NAMALWA (cell line): ENCODE measurements around the gene ENDOU.

ENCODE experiments used
- DNase-seq: peaks from one replicate; pipeline ENCODE4 v3.0.0-alpha.2; 2015; ENCODE audit warnings: low spot score

The ENDOU gene

DNA sequence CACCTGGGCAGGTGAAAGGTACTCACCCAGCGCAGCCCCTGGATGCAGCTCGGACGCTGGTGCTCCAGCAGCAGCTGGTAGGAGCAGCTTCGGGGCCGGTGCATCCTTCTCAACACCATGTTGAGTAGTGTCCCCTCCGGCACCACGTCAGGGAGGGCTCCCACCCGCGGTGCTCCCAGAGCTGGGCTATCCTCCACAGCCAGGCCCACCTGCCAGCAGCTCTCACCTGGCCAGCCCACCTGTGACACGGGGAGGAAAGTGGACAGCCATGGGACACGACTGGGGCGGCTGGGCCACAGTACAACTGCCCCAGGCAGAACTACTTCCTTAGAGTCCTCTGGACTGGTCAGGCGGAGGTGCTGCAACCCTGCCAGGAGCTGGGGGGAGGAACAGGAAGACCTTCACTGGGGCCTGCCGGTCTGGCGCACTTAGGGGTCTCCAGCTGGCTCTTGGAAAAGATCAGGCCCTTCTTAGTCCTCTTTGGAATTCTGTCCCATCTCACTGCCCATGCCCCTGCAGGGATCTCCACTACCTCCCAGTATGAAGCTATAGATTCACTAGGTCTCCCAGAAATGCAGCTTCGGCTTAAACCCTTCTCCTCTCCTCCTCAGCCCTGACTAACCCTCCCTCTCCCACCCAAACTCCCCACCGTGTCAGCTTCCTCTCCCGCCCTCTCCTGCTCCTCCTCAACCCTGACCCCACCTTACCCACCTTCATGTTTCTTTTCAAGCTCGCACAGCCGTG lies 32.7 kb upstream of the ENDOU start:
- no peak for DNase-seq

DNA sequence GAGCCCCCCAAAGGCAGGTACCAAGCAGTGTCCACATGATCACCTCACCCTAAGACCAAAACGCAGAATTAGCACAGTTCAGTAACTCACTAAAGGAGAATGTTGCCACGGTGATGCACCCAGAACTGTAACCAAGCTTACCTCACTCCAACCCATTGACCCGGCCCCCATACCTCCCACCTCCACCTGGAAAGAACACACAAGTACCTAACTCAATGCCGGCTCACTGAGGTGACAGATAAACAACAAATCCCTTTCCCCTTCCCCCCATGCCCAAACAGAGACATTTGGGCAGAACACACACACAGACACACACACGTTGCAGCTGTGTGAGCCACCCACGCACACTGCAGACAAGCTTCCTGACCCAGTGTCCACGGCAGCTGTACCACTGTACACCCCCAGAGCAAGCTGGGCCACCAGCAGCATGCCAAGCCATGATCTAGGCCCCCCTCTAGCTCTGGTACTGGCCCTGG lies 32.1 kb upstream of the ENDOU start:
- no peak for DNase-seq

DNA sequence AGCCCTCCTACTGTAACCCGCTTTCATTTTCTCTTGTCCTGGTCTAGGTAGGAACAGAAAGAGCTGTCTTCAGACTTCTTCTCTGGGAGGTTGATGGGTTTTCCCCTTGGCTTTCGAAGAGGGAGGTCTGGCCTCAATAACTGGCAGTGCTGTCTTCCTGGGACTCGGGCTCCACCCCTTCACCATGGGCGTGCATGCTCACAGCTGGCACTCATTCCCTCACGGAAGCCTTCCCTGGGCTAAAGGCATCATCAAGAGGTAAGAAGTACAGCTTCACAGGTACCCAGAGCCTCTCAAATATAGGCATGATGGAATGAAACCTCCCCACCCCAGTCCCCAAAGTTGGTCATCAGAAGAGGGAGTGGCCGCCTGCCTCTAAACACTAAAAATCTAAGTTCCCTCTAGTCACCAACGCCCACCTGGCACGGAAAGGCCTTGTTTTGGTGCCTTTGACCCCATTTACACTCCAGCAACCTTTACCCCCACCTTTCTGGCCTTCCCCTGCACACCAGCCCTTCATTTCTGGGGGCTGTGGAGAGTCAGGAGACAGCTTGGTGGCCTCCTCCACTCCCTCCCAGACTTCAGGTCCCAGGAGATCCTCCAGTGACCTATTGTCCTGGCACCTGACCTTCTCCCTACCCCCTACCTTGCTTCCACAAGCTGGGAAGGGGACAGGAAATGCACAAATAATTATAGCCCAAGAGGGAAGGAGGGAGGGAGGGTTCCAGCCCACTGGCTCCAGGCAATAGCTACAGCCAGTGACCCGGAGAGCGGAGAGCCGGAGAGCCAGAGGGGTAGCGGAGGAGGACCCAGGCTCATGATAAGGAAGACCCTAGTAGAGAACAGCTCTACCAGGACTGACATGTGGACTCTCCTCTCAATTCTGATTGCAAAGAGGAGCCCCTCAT lies 30.6 kb upstream of the ENDOU start:
- no peak for DNase-seq

DNA sequence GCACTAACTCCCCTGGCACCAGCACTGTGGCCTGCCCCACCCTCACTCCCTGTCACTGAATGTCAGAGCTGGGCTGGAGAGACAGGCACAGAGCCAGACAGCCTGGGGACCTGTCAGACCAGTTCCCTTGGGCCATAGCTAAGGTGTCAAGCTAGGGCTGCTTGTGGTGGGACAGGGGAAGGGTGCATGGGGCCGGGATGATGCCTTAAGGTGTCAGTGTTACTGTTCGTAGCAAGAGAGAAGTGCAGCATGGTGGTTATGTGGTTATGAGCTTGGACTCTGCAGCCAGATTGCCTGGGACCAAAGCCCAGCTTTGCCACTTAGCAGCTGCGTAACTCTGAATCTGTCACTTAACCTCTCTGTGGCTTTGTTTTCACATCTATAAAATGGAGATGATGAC lies 29.6 kb upstream of the ENDOU start:
- no peak for DNase-seq

DNA sequence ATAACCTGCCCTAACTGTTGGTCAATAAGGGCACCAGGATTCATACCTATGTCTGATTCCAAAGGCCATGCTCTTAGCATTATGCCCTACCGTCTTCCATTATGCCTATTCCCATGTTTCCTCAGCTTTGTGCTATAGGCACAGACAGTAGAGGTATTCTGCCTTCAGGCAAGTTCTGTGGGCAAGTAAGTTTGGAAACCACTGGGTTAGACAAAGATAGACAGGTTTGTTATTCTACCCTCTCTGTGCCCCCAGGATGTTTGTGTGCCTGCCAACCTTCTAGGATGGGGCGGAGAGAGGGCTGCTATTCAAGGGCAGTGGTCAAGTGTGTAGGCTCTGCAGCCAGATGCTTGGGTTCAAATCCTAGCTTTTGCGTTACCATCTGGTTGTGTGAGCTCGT lies 28.8 kb upstream of the ENDOU start:
- no peak for DNase-seq

DNA sequence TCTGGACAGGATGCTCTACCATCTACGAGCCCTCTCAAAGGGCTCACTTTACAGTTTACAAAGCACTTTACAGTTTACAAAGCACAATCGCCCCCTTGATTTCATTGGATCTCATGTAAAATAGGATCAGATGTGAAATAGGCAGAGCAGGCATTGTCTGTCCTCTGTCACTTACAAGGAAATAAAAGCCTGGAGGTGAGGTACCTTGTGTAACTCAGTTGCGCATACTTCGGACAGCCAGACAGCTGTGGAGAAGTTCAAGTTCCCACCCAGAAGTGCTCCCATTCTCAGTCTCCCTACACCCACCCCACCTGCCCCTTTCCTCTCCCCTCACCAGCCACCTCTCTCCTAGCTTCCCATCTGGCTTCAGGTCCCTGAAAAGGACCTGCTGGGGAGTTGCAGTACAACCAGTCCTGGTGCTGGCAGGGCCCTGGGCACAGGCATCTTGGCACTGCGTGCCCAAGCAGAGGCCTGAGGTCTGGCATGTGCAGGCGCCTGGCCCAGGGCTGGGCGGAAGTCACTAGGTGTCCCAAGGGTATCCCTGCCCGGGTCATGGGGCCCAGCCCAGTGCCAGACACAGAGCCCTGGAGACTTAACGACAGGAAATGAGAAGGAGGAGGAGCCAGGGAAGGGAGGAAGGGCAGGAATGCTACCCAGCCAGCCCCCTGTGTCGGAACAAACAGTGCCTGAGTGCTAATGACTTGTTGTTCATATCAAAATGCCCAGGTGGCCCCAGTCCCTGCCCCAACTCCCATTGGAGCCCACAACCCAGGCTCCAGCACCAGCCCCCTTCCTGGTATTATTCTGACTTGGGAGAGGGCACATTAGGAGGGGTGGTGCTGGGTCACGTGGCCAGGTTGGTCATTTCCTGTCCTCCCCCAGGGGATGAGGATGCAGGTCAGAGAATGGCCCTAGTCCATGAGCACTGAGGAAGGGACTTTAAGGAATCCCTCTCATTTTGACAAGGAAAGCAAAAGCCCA lies 28.0 kb upstream of the ENDOU start:
- DNase-seq: no peak

DNA sequence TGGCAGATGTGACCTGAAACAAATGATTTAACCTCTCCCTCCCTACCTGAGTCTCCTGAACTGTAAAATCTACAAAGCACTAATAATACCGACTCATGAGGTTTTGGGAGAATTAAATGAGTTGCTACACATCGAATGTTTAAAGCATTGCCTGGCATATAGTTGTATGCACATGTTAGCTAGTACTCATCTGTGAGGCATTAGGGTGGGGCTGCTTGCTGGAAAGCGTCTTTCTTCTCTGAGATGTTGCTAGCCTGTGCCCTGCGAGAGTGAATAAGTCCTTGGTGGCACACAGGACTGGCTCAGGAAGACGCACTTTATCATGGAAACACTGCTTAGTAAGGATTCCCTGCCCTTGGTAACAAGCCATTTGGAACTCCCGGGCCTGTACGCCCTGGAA lies 27.3 kb upstream of the ENDOU start:
- no peak for DNase-seq

DNA sequence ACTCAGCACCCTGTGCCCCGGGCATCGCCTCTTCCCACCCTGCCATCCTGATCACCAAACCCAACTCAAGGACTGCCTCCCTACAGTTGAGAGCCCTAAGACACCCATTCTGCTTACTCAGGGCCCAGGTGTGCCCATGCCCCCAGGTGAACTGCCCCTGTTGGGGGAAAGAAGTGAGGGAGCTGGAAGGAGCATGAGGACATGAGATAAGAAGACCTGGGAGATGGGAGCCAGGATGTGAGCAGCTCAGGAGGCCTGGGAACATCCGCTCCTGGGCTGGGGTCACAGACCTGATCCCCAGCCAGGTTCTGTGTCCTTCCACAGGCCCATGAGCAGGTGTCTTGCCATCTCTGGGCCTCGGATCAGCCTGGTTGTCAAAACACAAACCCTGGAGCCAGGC lies 26.8 kb upstream of the ENDOU start:
- no peak for DNase-seq

DNA sequence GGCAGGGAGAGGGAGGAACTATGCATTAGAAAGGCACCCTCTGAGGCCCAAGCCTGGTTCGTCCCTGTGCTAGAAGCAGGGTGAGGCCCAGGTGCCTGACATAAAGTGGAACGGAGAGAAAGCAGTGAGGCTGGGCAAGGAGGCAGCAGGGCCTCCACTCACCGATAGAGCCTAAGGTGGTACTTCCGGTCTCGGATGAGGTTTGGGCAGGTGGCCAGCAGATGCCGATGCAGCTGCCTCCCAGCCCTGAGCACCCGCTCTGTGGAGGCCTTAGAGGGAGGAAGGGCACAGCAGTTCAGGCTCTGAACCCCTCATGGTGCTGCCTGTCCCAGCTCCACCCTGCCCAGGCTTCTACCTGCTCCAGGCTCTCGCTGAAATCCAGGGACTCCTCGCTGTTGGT lies 26.3 kb upstream of the ENDOU start:
- no peak for DNase-seq

DNA sequence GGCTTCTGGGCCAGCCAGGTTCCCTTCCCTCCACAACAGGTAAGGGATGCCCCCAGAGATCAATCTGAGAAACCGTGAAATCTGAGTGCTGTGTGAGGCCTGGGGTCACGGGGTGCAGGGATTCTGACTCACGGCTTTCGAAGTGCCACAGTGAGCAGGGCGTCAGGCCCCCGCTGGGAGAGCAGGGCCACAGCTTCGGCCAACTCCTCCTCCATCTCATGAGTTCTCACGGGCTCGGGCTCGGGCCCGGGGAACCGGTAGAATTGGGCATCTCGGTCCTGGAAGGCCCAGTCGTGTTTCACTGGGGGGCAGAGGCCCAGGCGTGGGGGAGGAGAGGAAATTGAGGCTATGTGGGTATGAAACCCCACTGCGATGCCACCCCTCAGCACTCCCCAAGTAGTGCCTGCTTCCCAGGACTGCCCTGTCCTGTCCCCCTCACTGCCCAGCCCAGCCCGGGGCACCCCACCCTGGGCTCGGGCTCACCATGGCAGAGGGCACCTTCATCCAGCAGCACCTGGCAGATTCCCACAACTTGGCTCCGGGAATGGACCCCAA lies 25.7 kb upstream of the ENDOU start:
- DNase-seq: no peak

DNA sequence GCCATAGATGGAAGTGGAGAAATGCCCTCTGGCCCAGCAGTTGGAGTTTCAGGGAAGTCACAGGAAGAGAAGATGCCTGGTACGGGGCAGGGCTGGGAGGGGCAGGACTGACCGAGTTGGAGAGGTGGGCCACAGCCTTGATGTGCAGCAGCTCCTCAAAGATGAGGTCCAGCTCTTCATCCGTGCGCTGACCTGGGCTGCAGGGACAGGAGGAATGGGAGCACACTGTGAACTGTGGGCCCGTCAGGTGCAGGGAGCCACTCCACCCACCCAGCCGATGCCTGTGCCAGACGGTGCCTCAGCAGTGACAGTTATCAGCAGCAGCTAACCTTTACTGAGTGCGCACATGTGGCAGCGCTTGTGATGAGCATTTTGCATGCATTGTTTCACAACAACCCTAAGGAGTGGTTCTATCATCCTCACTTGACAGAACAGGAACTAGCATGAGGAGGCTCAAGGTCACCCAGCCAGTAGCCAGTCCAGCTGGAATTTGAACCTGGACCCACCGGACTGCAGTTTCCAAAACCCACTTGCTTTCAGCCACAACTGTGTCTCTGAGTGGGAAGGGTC lies 25.0 kb upstream of the ENDOU start:
- no peak for DNase-seq

DNA sequence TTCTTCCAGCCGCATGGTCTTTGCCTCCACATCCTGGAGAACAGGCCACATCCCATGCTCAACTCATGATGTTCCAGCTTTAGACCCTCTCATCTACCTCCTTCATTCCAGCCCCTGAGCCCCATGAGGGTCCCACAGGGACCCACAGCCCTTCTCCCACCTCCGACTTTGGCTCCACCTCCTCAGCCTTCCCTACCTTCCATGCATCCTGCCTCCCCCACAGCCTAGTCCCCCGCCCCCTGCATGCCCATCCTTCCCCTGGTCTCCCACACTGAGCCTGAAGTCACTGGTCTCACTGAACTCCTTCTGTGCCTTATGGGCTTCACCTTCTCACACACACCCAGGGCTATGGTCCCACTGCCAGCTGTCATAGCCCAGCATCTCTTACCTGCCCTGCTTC lies 23.6 kb upstream of the ENDOU start:
- no peak for DNase-seq

DNA sequence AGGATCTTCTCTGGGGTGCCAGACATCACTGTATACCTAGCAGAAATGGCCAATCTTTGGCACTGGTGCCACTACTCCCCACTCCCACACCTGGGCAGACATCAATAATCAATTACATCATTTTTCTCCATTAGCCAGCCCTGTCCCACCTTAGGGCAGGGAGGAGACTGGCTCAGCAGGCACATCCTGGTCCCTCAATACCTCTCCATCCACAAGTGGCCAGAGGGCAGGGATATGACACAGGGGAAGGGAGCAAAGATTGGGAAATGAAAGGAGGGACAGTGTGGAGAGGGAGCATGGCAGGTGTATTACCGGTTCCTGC lies 23.2 kb upstream of the ENDOU start:
- no peak for DNase-seq

DNA sequence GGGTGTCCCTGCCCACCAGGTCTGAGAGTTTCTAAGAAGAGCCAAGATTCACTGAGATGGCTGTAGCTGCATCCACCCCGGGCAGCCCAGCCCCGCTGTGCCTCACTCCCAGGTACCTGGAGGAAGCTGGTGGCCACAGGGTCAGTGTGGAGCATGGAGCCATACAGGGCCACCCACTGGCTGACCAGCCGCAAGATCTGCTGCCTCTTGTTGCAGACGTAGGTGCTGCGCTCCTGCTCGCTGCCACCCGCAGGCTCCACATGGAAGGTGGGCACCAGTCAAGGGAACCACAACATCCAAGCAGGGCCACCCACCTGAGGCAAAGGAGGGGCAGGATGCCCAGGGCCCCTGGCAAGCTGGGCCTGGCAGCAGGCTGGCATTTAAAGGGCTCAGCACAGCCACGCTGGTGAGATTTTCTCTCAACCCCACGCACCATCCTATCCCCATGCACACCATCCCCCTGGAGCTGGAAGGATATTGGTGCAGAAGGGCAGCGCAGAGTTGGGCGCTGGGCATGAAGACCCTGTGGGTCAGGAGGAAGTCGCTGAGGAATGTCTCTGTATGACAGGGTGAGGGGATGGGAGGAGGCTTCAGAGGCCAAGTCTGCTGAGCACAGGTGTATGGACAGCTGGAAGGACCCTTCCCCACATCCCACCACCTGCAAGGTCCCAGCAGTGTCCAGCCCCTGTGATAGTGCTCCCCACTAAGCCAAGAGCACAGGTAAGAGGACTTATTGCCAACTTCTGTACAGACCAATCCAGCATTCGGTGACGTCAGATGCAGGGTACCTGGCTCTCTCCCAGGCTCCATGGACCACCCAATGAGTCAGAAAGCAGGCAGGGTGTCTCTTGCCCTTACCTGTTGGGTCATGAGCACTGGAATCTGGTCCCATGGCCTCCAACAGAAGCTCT lies 22.6 kb upstream of the ENDOU start:
- no peak for DNase-seq

DNA sequence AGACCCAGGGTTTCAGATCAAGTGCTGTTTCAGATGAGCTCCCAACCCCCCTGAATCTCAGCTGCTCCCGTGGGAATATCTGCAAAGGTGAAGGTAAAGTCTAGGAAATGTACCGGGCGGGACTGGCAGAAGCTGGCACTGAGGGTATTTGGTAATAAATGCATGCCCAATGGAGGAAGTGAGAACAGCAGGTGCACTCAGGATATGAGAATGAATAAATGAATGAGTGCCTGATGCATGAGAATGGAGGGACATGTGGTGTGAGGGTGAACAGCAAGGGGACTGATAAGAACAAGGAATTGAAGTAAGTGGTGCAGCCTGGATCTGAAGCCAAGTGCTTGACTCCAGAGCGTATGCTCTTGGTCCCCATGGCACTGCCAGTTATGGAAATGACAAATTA lies 21.8 kb upstream of the ENDOU start:
- peak; percentile 60 for DNase-seq

DNA sequence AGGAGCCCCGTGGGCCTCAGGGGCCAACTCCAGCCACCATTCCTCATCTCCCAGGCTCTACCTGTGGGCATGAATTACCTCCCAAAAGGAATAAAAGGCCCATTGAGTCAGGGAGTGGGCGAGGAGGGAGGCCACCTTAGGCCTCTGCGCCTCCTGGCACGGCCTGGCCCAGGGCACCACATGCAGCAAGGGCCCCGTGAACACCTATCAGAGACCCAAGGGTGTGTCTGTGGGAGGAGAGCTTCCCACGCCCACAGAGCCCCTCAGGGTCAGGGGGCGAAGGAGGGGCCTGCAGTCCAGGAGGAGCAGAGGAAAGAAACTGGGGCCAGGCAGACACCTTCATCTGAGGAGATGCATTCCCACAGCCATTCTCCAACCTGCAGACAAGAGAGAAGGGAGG lies 21.2 kb upstream of the ENDOU start:
- DNase-seq: no peak

DNA sequence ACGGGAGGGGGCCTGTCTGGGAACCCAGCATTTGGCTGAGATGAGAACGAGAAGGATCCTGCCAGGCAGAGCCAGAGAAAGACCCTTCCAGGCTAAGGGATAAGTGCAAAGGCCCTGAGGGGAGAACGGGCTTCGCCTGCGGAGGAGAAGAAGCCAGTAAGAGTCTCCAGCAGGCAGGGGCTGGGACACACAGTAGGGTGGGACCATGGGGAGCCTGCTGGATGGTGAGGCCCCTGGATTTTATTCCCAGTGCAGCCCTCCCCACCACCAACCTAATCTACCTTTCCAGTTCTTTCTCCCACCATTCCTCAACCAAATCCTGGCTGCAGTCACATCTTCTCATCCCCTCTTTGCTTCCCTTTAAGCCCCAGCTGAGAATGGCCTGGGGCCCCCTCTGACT lies 20.8 kb upstream of the ENDOU start:
- DNase-seq: no peak

DNA sequence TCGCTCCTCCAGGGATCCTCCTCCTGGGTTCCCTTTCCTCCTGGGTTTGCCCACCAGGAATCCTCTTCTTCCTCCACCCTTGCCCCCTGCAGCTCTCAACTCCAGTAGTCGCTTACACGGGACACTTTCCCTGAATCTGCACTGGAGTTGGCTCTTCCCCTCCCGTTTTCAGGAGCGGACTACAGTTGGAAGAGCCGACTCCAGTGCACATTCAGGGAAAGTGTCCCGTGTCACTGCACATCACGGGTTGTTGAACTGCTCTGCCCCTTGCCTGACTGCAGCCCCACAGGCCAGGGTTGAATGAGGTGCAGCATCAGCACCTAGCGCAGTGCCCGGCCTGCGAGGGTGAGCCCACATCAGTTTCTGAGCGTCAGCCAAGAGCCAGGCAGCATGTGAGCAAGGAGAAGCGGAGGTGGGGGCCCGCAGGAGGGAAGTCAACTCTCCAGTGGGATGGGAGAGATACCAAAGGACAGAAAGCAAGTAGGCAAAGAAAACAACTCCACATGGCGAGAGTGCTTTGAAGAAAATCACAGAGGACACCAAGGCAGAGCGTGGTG lies 20.3 kb upstream of the ENDOU start:
- DNase-seq: no peak

DNA sequence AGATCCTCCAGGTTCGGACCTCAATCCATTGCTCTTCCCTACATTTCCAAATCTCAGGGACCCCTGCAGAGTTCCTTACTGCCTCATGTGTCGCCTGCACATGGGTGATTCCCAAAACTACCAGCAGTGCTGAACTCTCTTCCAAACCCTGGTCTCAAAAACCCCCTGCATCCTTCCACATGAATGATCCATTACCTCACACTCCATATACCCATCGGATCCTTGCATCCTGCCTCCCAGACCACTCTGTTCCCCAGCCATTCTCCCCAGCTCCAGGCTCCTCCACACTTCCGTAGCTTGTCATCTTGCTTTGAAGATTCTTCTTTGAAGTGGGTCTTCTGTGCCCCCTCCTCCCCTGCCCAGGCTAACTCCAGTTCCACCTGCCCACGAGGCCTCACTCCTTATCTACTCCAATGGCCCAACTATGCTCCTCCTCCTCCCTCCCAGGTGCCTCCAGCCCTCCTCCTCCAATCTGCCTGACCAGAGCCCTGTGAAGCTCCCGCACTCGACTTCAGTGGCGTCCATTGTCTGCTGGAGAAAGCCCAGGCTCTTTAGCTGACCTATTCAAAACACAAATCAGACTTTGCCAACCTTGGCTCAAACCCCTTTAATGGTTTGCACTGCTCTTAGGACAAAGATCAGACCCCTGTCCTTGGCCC lies 19.6 kb upstream of the ENDOU start:
- DNase-seq: no peak
